BJ (cell line): ENCODE measurements around the gene LOXL4. TPM values are rescaled to one million over a fixed set of nuclear protein-coding genes. Genes with fewer than 3 reads are reported as not detected.

ENCODE experiments used
- CTCF ChIA-PET: fragments of 350-600 bp; formaldehyde crosslinking; extraction: SDS; loops from one replicate; lab custom pipeline; 2021; ENCODE audit warnings: antibody characterized with exemption, inconsistent platforms; lab: Yijun Ruan, JAX
- POLR2A ChIA-PET: fragments of 300-600 bp; sonication (Branson Sonifier 250); formaldehyde crosslinking; extraction: SDS; loops from one replicate; lab custom pipeline; 2021; ENCODE audit warnings: antibody characterized with exemption; lab: Charles Lee
- DNase-seq: peaks from one replicate; pipeline ENCODE4 v3.0.0-alpha.2; 2011; ENCODE audit warnings: low read depth
- H3K27me3 ChIP-seq: 2 replicates; pipeline ENCODE4 v1.6.0; 2011; ENCODE audit warnings: low read length; ENCODE audit not compliant: control insufficient read depth, insufficient read depth
- H3K36me3 ChIP-seq: 2 replicates; pipeline ENCODE4 v1.5.1; 2011; ENCODE audit warnings: low read length; ENCODE audit not compliant: control insufficient read depth, insufficient read depth
- H3K4me3 ChIP-seq: 2 replicates; pipeline ENCODE4 v1.5.1; 2011; ENCODE audit warnings: low read depth, mild to moderate bottlenecking, control low read depth, low read length
- CTCF ChIP-seq: IDR thresholded peaks from 2 replicates; pipeline ENCODE4 v1.5.1; 2011; ENCODE audit warnings: low read depth, mild to moderate bottlenecking, control low read depth, inconsistent platforms, low read length, moderate library complexity; ENCODE audit not compliant: insufficient read depth
- polyA plus RNA-seq: library from polyadenylated mRNA; depleted of rRNA; stranded (reverse); fragments of >200 nt; gene quantifications from 2 replicates; pipeline ENCODE4 v1.2.3, GENCODE V29; 2011

LOXL4 gene
- polyA plus RNA-seq, 1 experiment = 75.5 TPM

- POLR2A ChIA-PET = no interaction called here
- no peak overlapping the region for H3K4me3 ChIP-seq
- no peaks in the 10 kb centered on the region for H3K27me3 ChIP-seq
- no peaks in the 10 kb centered on the region for H3K36me3 ChIP-seq
- CTCF ChIA-PET = no interaction called here
- no peak for DNase-seq
- no peak for TF ChIP-seq CTCF
Observed at GRCh38 chr10:98226508-98227144, 41.4 kb downstream of the LOXL4 start.

- ChIA-PET POLR2A (no interaction called here), CTCF (no interaction called here)
- DNase-seq = no peak
- H3K4me3 ChIP-seq = no peak overlapping the region
- H3K27me3 ChIP-seq = no peaks in the 10 kb centered on the region
- H3K36me3 ChIP-seq = no peaks in the 10 kb centered on the region
- no peak for TF ChIP-seq CTCF
Observed at GRCh38 chr10:98224996-98225395, 43.0 kb downstream of the LOXL4 start.

GRCh38 chr10:98224509-98224908, 43.5 kb downstream of the LOXL4 start:
- ChIA-PET CTCF (no interaction called here), POLR2A (interaction anchor here (0.5 kb wide), 1 partner anchor 137 kb away, joined by 3 read pairs; no protein-coding TSS in a partner anchor)
- Histone ChIP-seq H3K27me3 (no peaks in the 10 kb centered on the region), H3K36me3 (no peaks in the 10 kb centered on the region), H3K4me3 (no peak overlapping the region)
- no peak for TF ChIP-seq CTCF
- peak; percentile 46 for DNase-seq

GRCh38 chr10:98223874-98224273, 44.1 kb downstream of the LOXL4 start:
- no peak for DNase-seq
- TF ChIP-seq CTCF = no peak
- Histone ChIP-seq H3K27me3 (no peaks in the 10 kb centered on the region), H3K36me3 (no peaks in the 10 kb centered on the region), H3K4me3 (no peak overlapping the region)
- ChIA-PET CTCF (no interaction called here), POLR2A (interaction anchor here (0.5 kb wide), 1 partner anchor 137 kb away, joined by 3 read pairs; no protein-coding TSS in a partner anchor)

- no peak for TF ChIP-seq CTCF
- Histone ChIP-seq H3K27me3 (no peaks in the 10 kb centered on the region), H3K36me3 (no peaks in the 10 kb centered on the region), H3K4me3 (no peak overlapping the region)
- ChIA-PET CTCF (no interaction called here), POLR2A (no interaction called here)
- DNase-seq = no peak
Observed at GRCh38 chr10:98217801-98218200, 50.2 kb downstream of the LOXL4 start.
